Measurements from ENCODE around the gene ANXA1.

ANXA1 gene

DNA sequence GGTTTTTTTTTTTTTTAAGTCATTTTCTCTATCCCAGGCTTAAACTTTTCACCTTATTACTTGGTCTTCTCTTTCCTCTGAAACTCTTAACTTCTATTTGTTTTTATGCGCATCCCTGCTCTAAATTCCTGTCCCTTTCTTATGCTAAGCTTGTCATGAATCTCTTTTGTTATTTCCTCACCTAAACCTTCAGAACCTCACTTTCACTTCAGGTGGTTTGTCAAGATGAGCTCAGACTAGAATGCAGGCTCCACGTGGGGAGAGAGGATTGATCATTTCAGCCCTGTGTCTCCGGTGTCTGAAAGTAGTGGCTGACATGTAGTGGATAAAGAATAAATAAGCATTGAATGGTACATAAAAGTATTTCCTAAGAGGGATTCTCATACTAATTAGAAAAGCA is 63.6 kb downstream of the ANXA1 start:
- DNase-seq: no peak

DNA sequence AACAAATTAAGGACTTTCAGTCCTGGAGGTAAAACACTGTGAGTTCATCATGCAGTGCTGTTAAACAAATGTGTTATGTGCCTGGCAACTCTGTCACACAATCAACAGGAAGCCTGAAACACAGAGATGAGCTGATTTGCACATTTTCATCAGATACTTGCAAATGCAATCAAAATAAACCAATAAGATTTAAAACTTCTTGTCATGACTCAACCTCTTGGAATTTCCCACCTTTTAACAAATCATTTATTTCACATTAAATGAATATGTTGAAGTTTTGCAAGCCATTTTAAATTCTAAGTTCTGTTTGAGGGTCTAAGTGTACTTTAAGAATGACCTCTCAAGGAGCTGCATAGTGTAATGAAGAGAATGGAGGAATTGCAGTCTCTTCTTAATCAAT is 64.4 kb downstream of the ANXA1 start:
- DNase-seq: no peak

All from stimulated activated naive CD4-positive, alpha-beta T cell (primary cell).